Liver (tissue), 10 donors: ENCODE data around the gene SYTL3. TPM values are rescaled to one million over a fixed set of nuclear protein-coding genes. Genes with fewer than 3 reads are reported as not detected.

Experiments used
- DNase-seq: peaks from one replicate; pipeline ENCODE4 v3.0.0-alpha.2; 2017; ENCODE audit warnings: low spot score
- H3K27ac ChIP-seq, 2 donors: one replicate each; pipeline ENCODE4 v1.7.0; 2013; ENCODE audit warnings: inconsistent platforms in 2 of 2, low read length in 2 of 2, control low read depth in 1 of 2, low read depth in 1 of 2, mild to moderate bottlenecking in 1 of 2
- H3K27me3 ChIP-seq, 4 donors: one replicate each; pipeline versions ENCODE4 v1.6.1 to v1.7.0; 2013; ENCODE audit warnings: low read length in 3 of 4, inconsistent platforms in 1 of 4, mild to moderate bottlenecking in 1 of 4, moderate library complexity in 1 of 4; ENCODE audit not compliant: control insufficient read depth in 4 of 4, insufficient read depth in 4 of 4
- H3K36me3 ChIP-seq, 4 donors: one replicate each; pipeline versions ENCODE4 v1.6.1 to v1.7.0; 2013; ENCODE audit warnings: low read length in 3 of 4, mild to moderate bottlenecking in 3 of 4, low read depth in 1 of 4, moderate library complexity in 1 of 4; ENCODE audit not compliant: control insufficient read depth in 4 of 4, insufficient read depth in 3 of 4
- H3K4me1 ChIP-seq, 4 donors: one replicate each; pipeline versions ENCODE4 v1.6.1 to v1.7.0; 2013; ENCODE audit warnings: low read length in 3 of 4, mild to moderate bottlenecking in 3 of 4, moderate library complexity in 1 of 4; ENCODE audit not compliant: control insufficient read depth in 4 of 4, insufficient read depth in 4 of 4
- H3K4me3 ChIP-seq, 3 donors: one replicate each; pipeline versions ENCODE4 v1.6.1 to v1.7.0; 2013; ENCODE audit warnings: low read length in 3 of 3, control low read depth in 1 of 3, low read depth in 1 of 3, mild to moderate bottlenecking in 1 of 3
- H3K9ac ChIP-seq, 2 donors: one replicate each; pipeline ENCODE4 v1.7.0; 2013; ENCODE audit warnings: low read length in 2 of 2, mild to moderate bottlenecking in 2 of 2, moderate library complexity in 2 of 2, control low read depth in 1 of 2, low read depth in 1 of 2
- H3K9me3 ChIP-seq, 4 donors: one replicate each; pipeline versions ENCODE4 v1.6.1 to v1.7.0; 2013; ENCODE audit warnings: low read length in 3 of 4; ENCODE audit not compliant: control insufficient read depth in 4 of 4
- ATF3 ChIP-seq: IDR thresholded peaks from 2 replicates; pipeline ENCODE4 v1.6.1; 2016; ENCODE audit warnings: antibody characterized with exemption
- EGR1 ChIP-seq, 2 donors: IDR thresholded peaks; 2 replicates each; pipeline ENCODE4 v1.6.1; 2016 to 2018; ENCODE audit warnings: antibody characterized with exemption in 2 of 2, low read depth in 2 of 2
- FOXA1 ChIP-seq: IDR thresholded peaks from 2 replicates; pipeline ENCODE4 v1.6.1; 2016; ENCODE audit warnings: antibody characterized with exemption
- FOXA2 ChIP-seq: IDR thresholded peaks from 2 replicates; pipeline ENCODE4 v1.6.1; 2016; ENCODE audit warnings: antibody characterized with exemption
- GABPA ChIP-seq, 2 donors: IDR thresholded peaks in 1 of 2; conservative IDR thresholded peaks in 1 of 2; 2 replicates each; pipeline ENCODE4 v1.6.1; 2016; ENCODE audit warnings: antibody characterized with exemption in 2 of 2, mild to moderate bottlenecking in 1 of 2, moderate library complexity in 1 of 2
- HNF4A ChIP-seq, 2 donors: conservative IDR thresholded peaks; 2 replicates each; pipeline ENCODE4 v1.6.1; 2016; ENCODE audit warnings: antibody characterized with exemption in 2 of 2, mild to moderate bottlenecking in 2 of 2
- HNF4G ChIP-seq: IDR thresholded peaks from 2 replicates; pipeline ENCODE4 v1.6.1; 2016; ENCODE audit warnings: antibody characterized with exemption
- JUND ChIP-seq, 2 donors: IDR thresholded peaks; 2 replicates each; pipeline ENCODE4 v1.6.1; 2016; ENCODE audit warnings: antibody characterized with exemption in 2 of 2
- MAX ChIP-seq: IDR thresholded peaks from 2 replicates; pipeline ENCODE4 v1.6.1; 2016; ENCODE audit warnings: antibody characterized with exemption
- NR2F2 ChIP-seq: IDR thresholded peaks from 2 replicates; pipeline ENCODE4 v1.6.1; 2016; ENCODE audit warnings: antibody characterized with exemption
- RAD21 ChIP-seq, 2 donors: IDR thresholded peaks; 2 replicates each; pipeline ENCODE4 v1.6.1; 2016; ENCODE audit warnings: antibody characterized with exemption in 2 of 2, mild to moderate bottlenecking in 2 of 2
- REST ChIP-seq: IDR thresholded peaks from 2 replicates; pipeline ENCODE4 v1.6.1; 2016; ENCODE audit warnings: antibody characterized with exemption, mild to moderate bottlenecking
- RXRA ChIP-seq, 2 donors: IDR thresholded peaks; 2 replicates each; pipeline ENCODE4 v1.6.1; 2017 to 2018; ENCODE audit warnings: antibody characterized with exemption in 2 of 2, mild to moderate bottlenecking in 1 of 2
- SP1 ChIP-seq: IDR thresholded peaks from 2 replicates; pipeline ENCODE4 v1.6.1; 2018; ENCODE audit warnings: antibody characterized with exemption, mild to moderate bottlenecking
- TAF1 ChIP-seq: conservative IDR thresholded peaks from 2 replicates; pipeline ENCODE4 v1.6.1; 2016; ENCODE audit warnings: antibody characterized with exemption, mild to moderate bottlenecking
- ZBTB33 ChIP-seq: IDR thresholded peaks from 2 replicates; pipeline ENCODE4 v1.6.1; 2016; ENCODE audit warnings: antibody characterized with exemption
- WGBS: extraction: QIAGEN DNeasy Blood & Tissue Kit; methylation state at CpG from one replicate; pipeline ENCODE4 v1.1.7; 2013; 5-methylcytosine and 5-hydroxymethylcytosine counted together
- polyA plus RNA-seq, 2 donors: library from polyadenylated mRNA; stranded (reverse) in 1 of 2; unstranded in 1 of 2; fragments of 200-250 nt in 1 of 2; fragments of >200 nt in 1 of 2; fragmentation: Nextera tagmentation in 1 of 2; extraction: Ambion mirVana in 1 of 2; gene quantifications; one replicate each; pipeline versions ENCODE4 v1.2.1 to v1.2.3, GENCODE V29; 2013 to 2015
- small RNA-seq: library from RNA; depleted of rRNA; stranded (forward); fragments of <200 nt; gene quantifications from one replicate; pipeline ENCODE3, GENCODE V24; 2014
- total RNA-seq, 2 donors: library from RNA; depleted of rRNA; stranded (reverse); fragments of >200 nt; gene quantifications; one replicate each; pipeline ENCODE4 v1.2.3, GENCODE V29; 2014
- donor health status: healthy.
- donor health status: healthy.
- donor health status: healthy.
- donor health status: healthy.
- donor health status: healthy.

SYTL3 gene
- total and polyA plus RNA-seq, 4 donors = 0.28 to 1.7 (median 0.51) TPM

GRCh38 chr6:158812611-158813010 lies 162.8 kb downstream of the SYTL3 start:
- DNase-seq = no peak
- Histone ChIP-seq H3K4me1 (peaks cover 3 to 28% (median 22%) of the 10 kb centered on the region in 4 donors), H3K36me3 (peaks cover 0 to 2% (median 0%) of the 10 kb centered on the region in 4 donors), H3K4me3 (no peak overlapping the region), H3K27me3 (no peaks in the 10 kb centered on the region), H3K9me3 (no peaks in the 10 kb centered on the region), H3K9ac (no peak overlapping the region), H3K27ac (no peak overlapping the region)
- WGBS = 65% methylated on average over 5 of the region's 5 CpGs
- no peak for TF ChIP-seq ATF3
- no peak for TF ChIP-seq ZBTB33
- TF ChIP-seq NR2F2 = no peak
- no peak for TF ChIP-seq REST
- TF ChIP-seq RXRA (IDR thresholded peaks at IDR 0.05) = no peak
- no peak for TF ChIP-seq TAF1
- no peak for TF ChIP-seq FOXA1
- no peak for TF ChIP-seq FOXA2
- no peak for TF ChIP-seq HNF4G
- TF ChIP-seq EGR1 (IDR thresholded peaks at IDR 0.05; ENCODE audit: low read depth in 2 of 2) = no peak
- no peak for TF ChIP-seq RAD21 (IDR thresholded peaks at IDR 0.05)
- no peak for TF ChIP-seq HNF4A (conservative IDR thresholded peaks at IDR 0.05)

GRCh38 chr6:158813032-158813431 lies 163.2 kb downstream of the SYTL3 start:
- H3K36me3 ChIP-seq = peaks cover 0 to 2% (median 0%) of the 10 kb centered on the region in 4 donors
- WGBS = 83% methylated on average over 3 of the region's 3 CpGs
- H3K9ac ChIP-seq = no peak overlapping the region
- no peak for DNase-seq
- H3K9me3 ChIP-seq = no peaks in the 10 kb centered on the region
- H3K4me3 ChIP-seq = no peak overlapping the region
- no peak overlapping the region for H3K27ac ChIP-seq
- H3K27me3 ChIP-seq = no peaks in the 10 kb centered on the region
- TF ChIP-seq GABPA (IDR thresholded peaks at IDR 0.05 in 1 of 2, conservative IDR thresholded peaks at IDR 0.05 in 1 of 2) (no peak), SP1 (no peak), NR2F2 (no peak), MAX (no peak), ZBTB33 (no peak), RXRA (IDR thresholded peaks at IDR 0.05) (no peak), JUND (IDR thresholded peaks at IDR 0.05) (no peak), TAF1 (no peak), HNF4G (no peak), HNF4A (conservative IDR thresholded peaks at IDR 0.05) (no peak)
- peaks cover 3 to 29% (median 25%) of the 10 kb centered on the region in 4 donors for H3K4me1 ChIP-seq

Small RNA genes within 50 kb of the gene (small RNA-seq; reads per million reads assigned to genes)
- not detected for gene MIR3918
- gene MIR7161 = not detected

Other genes with a start within 250 kb of the SYTL3 start
- gene TMEM181, start 90.0 kb upstream of the SYTL3 start, total RNA-seq = 10 to 100 TPM; 15.5 to 15.6 TPM
- gene TMEM181, start 90.0 kb upstream of the SYTL3 start, polyA plus RNA-seq = 1 to 10 TPM; 6.4 to 9.7 TPM
- 10 to 100 TPM; 17.7 to 21.9 TPM for gene DYNLT1, start 5.3 kb upstream of the SYTL3 start, total RNA-seq
- 10 to 100 TPM; 54.8 to 86.9 TPM for gene DYNLT1, start 5.3 kb upstream of the SYTL3 start, polyA plus RNA-seq
- 10 to 100 TPM; 22.4 to 28.5 TPM for gene EZR, start 169.3 kb downstream of the SYTL3 start, total RNA-seq
- gene EZR, start 169.3 kb downstream of the SYTL3 start, polyA plus RNA-seq = 10 to 100 TPM; 22.0 to 35.4 TPM